AG04450 (cell line): ENCODE measurements around the gene CBFA2T2. TPM values are rescaled to one million over a fixed set of nuclear protein-coding genes. Genes with fewer than 3 reads are reported as not detected.

Source experiments
- CTCF ChIA-PET: fragments of 300-600, 350-600 bp; formaldehyde crosslinking; extraction: SDS; loops from one replicate; lab custom pipeline; 2022; ENCODE audit warnings: antibody characterized with exemption, inconsistent platforms; lab: Charles Lee
- POLR2A ChIA-PET: fragments of 350-600 bp; formaldehyde crosslinking; extraction: SDS; loops from one replicate; lab custom pipeline; 2021; ENCODE audit warnings: antibody characterized with exemption, inconsistent platforms; lab: Yijun Ruan, JAX
- DNase-seq: peaks from one replicate; pipeline ENCODE4 v3.0.0-alpha.2; 2011; ENCODE audit warnings: low read depth, low spot score
- H3K27ac ChIP-seq: one replicate; pipeline ENCODE4 v1.5.1; 2012; ENCODE audit warnings: low read depth, low read length, control low read depth
- H3K27me3 ChIP-seq: one replicate; pipeline ENCODE4 v1.6.0; 2012; ENCODE audit warnings: low read length; ENCODE audit not compliant: control insufficient read depth, insufficient read depth
- H3K4me3 ChIP-seq: 2 replicates; pipeline ENCODE4 v1.5.1; 2011; ENCODE audit warnings: mild to moderate bottlenecking, low read depth, low read length, control low read depth
- H3K9me3 ChIP-seq: 2 replicates; pipeline ENCODE4 v1.5.1; 2012; ENCODE audit warnings: low read length; ENCODE audit not compliant: control insufficient read depth, insufficient read depth
- polyA plus RNA-seq: library from polyadenylated mRNA; depleted of rRNA; stranded (reverse); fragments of >200 nt; gene quantifications from 2 replicates; pipeline ENCODE4 v1.2.3, GENCODE V29; 2011
- TF ChIP-seq, protein P1 (sequence below): IDR thresholded peaks from 2 replicates; pipeline ENCODE4 v1.5.1; 2011; ENCODE audit warnings: low read depth, low read length, control low read depth, inconsistent platforms

CBFA2T2 gene
- polyA plus RNA-seq, 1 experiment = 11.3 TPM

- TF ChIP-seq, protein P1, sequence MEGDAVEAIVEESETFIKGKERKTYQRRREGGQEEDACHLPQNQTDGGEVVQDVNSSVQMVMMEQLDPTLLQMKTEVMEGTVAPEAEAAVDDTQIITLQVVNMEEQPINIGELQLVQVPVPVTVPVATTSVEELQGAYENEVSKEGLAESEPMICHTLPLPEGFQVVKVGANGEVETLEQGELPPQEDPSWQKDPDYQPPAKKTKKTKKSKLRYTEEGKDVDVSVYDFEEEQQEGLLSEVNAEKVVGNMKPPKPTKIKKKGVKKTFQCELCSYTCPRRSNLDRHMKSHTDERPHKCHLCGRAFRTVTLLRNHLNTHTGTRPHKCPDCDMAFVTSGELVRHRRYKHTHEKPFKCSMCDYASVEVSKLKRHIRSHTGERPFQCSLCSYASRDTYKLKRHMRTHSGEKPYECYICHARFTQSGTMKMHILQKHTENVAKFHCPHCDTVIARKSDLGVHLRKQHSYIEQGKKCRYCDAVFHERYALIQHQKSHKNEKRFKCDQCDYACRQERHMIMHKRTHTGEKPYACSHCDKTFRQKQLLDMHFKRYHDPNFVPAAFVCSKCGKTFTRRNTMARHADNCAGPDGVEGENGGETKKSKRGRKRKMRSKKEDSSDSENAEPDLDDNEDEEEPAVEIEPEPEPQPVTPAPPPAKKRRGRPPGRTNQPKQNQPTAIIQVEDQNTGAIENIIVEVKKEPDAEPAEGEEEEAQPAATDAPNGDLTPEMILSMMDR = no peak
- Histone ChIP-seq H3K4me3 (no peak overlapping the region), H3K9me3 (no peaks in the 10 kb centered on the region; the same call in 1 of the 2 replicates), H3K27me3 (no peaks in the 10 kb centered on the region), H3K27ac (no peak overlapping the region)
- no peak for DNase-seq
- POLR2A ChIA-PET = no interaction called here
- CTCF ChIA-PET = no interaction called here
These were observed 51.2 kb downstream of the CBFA2T2 start for GRCh38 chr20:33541074-33541473.

DNA sequence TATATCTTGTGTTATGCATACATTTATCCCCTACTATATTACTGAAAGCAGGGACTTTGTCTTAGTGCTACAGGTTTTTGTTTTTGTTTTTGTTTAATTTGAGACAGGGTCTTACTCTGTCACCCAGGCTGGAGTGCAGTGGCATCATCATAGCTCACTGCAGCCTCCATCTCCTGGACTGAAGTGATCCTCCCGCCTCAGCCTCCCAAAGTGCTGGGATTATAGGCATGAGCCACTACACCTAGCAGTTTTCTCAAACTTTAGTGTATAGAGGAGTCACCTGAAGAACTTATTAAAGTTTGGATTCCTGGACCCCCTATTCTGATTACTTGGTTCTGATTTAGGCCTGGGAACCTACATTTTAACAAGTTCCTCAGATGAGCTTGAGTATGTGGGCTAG is 51.9 kb downstream of the CBFA2T2 start:
- Histone ChIP-seq H3K4me3 (no peak overlapping the region), H3K27ac (no peak overlapping the region), H3K27me3 (no peaks in the 10 kb centered on the region), H3K9me3 (no peaks in the 10 kb centered on the region; the same call in 1 of the 2 replicates)
- no peak for DNase-seq
- ChIA-PET CTCF (no interaction called here), POLR2A (no interaction called here)
- TF ChIP-seq, protein P1 = no peak

GRCh38 chr20:33545763-33546162 is 55.9 kb downstream of the CBFA2T2 start:
- H3K4me3 ChIP-seq = no peak overlapping the region
- no peak overlapping the region for H3K27ac ChIP-seq
- CTCF ChIA-PET = interaction anchor here (0.7 kb wide), 1 partner anchor 119 kb away, joined by 3 read pairs; no protein-coding TSS in a partner anchor
- no peak for DNase-seq
- H3K27me3 ChIP-seq = no peaks in the 10 kb centered on the region
- POLR2A ChIA-PET = interaction anchor here (0.7 to 1.0 kb wide), 2 partner anchors 9 to 362 kb away, joined by 4 to 5 read pairs; no protein-coding TSS in a partner anchor
- TF ChIP-seq, protein P1 = no peak
- no peaks in the 10 kb centered on the region for H3K9me3 ChIP-seq

DNA sequence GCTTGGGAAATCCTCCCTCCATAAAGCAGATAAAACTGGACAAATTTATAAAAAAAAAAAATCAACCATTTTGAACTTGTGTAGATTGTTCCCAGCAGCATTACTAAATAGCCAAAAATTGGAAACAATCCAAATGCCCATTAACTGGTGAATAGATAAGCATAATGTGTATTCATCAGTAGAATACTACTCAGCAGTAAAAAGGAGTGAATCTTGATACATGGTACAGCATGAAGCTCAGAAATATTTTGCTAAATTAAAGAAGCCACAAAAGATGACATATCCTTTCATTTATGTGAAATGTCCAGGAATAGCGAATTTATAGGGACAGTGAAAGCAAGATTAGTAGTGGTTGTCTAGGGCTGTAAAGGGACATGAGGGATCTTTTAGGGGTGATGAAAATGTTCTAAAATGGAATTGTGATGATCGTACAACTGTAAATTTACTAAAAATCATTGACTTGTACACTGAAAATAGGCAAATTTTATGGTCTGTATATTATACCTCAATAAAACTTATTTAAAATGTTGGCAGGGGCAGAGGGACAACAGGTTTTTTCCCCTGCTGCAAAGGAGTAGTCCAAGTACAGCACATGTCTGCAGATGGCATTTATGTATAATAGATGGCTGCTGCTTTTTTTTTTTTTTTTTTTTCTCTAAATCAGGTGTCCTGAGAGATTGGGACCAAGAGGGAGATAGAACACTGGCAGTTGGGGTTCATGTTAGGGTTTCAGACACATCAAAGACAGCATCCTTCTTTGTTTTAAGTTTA is 59.5 kb downstream of the CBFA2T2 start:
- DNase-seq = no peak
- CTCF ChIA-PET = interaction anchor here (0.6 to 1.0 kb wide), 2 partner anchors 34 to 92 kb away, joined by 4 to 6 read pairs; no protein-coding TSS in a partner anchor
- H3K4me3 ChIP-seq = no peak overlapping the region
- TF ChIP-seq, protein P1 = no peak
- no peaks in the 10 kb centered on the region for H3K27me3 ChIP-seq
- POLR2A ChIA-PET = no interaction called here
- H3K9me3 ChIP-seq = no peaks in the 10 kb centered on the region
- no peak overlapping the region for H3K27ac ChIP-seq

GRCh38 chr20:33551778-33552177 is 61.9 kb downstream of the CBFA2T2 start:
- Histone ChIP-seq H3K4me3 (no peak overlapping the region), H3K27me3 (no peaks in the 10 kb centered on the region), H3K9me3 (no peaks in the 10 kb centered on the region), H3K27ac (no peak overlapping the region)
- ChIA-PET POLR2A (interaction anchor here (0.9 kb wide), 1 partner anchor 62 kb away, joined by 3 read pairs; the partner anchor contains the start of gene CBFA2T2), CTCF (interaction anchor here (1.0 kb wide), 1 partner anchor 94 kb away, joined by 3 read pairs; no protein-coding TSS in a partner anchor)
- TF ChIP-seq, protein P1 = no peak
- no peak for DNase-seq
